Measurements from ENCODE around the gene OR2D2.

DNA sequence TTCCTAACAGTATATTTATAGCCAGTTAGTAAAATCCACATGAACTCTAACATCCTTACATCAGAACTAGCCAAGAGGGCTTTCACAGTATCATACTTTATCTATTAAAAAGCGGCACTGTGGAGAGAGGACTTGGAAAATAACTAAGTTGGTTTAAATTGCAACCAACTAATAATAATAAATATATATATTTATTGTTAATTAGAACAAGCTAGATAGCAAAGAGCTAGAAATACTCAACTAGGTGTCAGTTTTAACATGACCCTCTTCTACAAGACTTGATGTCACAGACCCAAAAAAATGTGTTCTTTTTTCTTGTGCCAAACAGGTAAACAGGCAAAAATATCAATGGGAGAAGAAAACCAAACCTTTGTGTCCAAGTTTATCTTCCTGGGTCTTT, 28.4 kb upstream of the OR2D2 start, which contains the start of gene OR2D3:
- TF ChIP-seq, protein P1, sequence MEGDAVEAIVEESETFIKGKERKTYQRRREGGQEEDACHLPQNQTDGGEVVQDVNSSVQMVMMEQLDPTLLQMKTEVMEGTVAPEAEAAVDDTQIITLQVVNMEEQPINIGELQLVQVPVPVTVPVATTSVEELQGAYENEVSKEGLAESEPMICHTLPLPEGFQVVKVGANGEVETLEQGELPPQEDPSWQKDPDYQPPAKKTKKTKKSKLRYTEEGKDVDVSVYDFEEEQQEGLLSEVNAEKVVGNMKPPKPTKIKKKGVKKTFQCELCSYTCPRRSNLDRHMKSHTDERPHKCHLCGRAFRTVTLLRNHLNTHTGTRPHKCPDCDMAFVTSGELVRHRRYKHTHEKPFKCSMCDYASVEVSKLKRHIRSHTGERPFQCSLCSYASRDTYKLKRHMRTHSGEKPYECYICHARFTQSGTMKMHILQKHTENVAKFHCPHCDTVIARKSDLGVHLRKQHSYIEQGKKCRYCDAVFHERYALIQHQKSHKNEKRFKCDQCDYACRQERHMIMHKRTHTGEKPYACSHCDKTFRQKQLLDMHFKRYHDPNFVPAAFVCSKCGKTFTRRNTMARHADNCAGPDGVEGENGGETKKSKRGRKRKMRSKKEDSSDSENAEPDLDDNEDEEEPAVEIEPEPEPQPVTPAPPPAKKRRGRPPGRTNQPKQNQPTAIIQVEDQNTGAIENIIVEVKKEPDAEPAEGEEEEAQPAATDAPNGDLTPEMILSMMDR (IDR thresholded peaks at IDR 0.05): no peak
- TF ChIP-seq POLR2A (IDR thresholded peaks at IDR 0.05) (no peak), EP300 (IDR thresholded peaks at IDR 0.05) (no peak)

All from suprapubic skin (tissue), 3 donors.